ENCODE measurements around the gene MSI2.

Gene MSI2

DNA sequence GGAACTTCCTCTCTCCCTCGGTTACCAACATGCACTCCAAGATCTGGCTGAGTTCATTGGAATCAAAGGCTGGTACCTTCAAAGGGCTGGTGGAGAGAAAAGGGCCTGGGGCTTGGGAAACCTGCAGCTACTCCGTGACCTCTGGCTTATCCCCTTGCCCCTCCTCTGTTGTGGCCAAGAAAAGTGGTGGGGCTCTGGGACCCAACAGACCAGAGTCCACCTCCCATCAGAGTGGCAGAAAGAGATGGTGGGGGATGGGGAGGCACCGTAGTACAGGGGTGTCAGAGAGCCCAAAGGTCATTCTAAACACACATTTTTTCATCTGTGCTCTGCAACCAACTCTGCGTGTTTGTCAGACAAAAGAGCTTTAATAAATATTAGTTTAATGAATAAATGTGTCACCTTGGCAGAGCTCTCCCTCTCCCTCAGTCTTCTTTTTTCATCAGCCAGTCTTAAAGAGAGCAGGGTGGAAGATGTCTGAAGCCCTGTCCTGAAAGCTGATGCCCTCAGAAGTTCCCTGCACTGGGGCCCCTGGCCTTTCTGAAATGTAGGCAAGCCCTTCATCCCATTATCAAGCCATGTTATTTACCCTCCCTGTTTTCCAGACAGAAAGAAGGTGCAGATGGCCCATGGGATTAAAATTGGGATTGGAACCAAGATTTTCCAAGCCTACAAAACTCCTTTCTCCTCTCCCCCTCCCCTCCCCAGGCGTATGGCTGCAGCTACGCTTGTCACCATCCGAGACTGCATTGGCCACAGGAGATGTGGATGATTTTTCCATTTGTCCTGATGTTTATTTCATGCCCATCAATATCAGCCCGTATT is 261.5 kb downstream of the MSI2 start:
- no peak for DNase-seq (ENCODE audit: low read depth in 3 of 3, low spot score in 1 of 3)

DNA sequence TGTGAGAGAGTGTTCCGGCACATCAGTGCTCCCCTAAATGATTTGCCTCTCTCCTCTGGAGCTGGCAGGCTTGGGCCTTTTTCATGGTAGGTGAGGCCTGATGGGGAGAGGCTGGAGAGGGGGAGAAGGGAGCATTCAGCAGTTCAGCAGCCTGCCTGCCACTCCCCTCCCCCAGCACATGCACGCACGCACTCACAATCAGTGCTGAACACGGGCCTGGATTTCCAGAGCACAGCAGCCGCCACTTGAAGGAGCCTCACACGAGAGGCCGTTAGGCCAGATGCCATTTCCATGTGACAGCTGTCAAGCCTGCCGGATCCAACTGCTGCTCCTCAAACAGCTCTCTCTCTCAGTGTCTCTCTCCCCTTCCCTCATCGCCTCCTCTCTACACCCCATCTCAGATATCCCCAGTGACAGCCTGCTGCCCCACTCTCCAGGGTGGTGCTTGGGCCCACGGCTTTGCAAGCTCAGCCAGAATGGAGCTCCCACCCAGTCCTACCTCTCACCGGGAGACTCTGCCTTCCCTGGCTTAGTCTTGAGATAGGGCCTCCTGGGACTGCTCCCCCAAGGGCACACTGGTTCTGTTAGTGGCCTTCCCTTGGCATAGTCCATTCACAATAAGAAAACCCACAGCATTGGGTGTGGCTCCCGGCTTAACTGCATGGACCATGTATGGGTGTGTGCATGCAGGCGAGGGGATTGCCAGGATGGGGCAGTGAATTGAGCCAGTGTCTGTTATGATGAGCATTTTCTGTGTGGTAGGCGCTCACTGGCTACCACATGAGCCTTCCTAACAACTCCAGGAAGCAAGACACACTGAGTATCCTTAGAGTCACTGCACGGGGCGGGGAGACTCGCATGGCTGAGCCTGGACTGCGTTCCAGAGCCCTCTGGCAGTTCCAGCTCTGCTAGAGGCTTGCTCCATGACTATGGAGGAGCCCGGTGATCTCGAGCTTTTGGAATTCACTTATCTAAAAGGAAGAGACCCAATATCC is 262.6 kb downstream of the MSI2 start:
- no peak for DNase-seq (ENCODE audit: low read depth in 3 of 3, low spot score in 1 of 3)

DNA sequence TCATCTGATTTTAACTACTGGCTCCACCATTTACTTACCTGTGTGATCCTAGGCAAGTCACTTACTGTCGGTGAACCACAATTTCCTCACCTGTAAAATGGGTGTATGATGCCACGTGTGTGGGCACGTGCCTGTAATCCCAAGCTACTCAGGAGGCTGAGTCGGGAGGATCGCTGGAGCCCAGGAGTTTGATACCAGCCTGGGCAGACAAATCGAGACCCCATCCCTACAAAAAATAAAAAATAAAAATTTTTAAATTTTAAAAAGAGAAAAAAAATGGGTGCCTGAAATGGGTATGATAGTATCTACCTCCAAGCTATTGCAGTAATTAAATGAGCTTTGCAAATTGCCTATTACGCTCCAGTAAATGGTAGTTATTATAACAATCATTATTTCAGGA is 263.5 kb downstream of the MSI2 start:
- no peak for DNase-seq (ENCODE audit: low read depth in 3 of 3, low spot score in 1 of 3)

DNA sequence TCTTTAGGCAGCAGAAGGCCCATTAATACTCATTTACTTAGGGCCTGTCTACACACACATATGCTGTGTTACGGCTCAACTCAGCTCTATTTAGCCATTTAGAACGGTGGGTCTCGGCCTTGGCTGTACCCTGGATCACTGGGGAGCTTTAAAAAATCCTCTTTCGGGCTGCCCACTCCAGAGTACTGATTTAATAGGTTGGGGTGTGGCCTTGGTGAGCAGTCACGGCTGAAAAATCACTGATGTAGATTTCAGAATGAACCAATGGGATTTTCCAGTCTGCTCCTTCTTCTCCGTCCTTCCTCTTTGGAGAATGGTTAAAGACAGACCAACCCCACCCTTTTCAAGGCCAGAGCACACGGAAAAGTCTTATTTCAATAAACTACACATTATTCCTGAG is 265.3 kb downstream of the MSI2 start:
- DNase-seq (ENCODE audit: low read depth in 3 of 3, low spot score in 1 of 3) = no peak

DNA sequence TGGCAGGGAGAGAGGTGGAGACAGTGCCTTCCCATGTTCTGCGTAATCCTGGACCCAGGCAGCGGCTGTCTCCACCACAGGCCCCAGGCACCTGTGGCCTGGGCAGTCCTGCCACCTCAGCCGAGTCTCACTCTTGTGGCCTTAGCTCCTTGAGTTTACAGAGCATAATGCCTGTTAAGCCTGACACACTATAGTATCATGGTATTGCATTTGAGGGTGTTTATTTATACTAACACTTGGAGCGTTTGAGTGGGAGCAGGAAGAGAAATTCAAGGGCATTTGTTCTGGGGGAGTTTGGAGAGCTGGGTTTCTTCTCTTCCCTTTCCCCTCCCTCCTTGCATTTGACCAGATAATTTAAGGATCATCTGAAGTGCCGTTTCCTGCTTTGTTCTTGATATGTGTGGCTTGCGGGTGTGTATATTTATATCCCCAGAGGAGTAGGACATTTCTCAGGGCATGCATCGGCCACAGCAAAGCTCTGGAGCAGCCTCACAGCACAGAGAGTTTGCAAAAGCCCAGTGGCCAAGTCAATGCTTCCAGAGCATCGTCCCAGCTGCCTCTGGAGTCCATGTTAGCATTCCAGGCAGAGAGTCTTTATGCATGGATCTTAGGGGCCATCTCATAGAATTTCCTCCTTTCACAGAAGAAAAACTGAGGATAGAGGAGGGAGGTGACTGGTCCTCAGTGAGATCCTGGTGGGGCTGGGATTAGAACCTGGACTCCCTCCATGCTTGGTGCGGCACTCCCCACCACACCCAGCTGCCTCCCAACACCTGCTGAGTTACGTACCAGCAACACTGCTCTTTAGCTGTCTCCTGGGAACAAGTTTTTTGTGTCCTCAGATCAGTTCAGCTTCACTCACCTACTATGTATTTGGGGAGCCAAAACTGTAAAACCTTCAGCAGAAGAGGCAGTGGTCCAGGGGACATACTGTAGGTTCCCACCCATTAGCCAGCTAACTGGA is 266.0 kb downstream of the MSI2 start:
- DNase-seq (ENCODE audit: low read depth in 3 of 3, low spot score in 1 of 3) = no peak

DNA sequence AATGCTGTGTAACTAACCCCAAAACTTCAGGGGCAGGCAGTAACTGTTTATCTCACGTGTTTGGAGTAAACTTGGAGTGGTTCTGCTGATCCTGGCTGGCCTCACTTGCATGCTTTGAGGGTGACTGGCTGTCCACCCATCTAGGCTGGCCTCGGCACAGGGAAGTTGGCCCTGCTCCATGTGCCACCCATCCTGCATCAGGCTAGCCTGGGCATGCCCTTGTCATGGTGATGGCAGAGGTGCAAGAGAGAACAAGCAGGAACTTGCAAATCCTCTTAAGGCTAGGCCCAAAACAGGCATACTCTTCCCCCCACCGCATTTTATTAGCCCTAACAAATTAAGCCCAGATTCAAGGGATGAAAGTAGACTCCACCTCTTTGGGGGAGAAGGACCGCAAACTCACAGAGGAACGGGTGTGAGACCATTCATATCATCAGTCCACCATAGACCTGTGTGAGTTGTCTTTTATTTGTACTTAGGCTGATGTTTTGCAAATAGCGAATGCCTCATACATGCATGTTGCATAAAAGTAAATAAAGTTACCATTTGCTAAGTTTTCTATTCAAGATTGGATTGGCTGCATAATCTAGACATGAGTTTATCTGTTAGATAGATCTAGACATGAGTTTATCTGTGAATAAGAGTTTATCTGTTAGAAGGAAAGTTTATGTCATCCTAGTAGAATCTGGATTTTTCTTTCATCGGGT is 267.8 kb downstream of the MSI2 start:
- no peak for DNase-seq (ENCODE audit: low read depth in 3 of 3, low spot score in 1 of 3)

DNA sequence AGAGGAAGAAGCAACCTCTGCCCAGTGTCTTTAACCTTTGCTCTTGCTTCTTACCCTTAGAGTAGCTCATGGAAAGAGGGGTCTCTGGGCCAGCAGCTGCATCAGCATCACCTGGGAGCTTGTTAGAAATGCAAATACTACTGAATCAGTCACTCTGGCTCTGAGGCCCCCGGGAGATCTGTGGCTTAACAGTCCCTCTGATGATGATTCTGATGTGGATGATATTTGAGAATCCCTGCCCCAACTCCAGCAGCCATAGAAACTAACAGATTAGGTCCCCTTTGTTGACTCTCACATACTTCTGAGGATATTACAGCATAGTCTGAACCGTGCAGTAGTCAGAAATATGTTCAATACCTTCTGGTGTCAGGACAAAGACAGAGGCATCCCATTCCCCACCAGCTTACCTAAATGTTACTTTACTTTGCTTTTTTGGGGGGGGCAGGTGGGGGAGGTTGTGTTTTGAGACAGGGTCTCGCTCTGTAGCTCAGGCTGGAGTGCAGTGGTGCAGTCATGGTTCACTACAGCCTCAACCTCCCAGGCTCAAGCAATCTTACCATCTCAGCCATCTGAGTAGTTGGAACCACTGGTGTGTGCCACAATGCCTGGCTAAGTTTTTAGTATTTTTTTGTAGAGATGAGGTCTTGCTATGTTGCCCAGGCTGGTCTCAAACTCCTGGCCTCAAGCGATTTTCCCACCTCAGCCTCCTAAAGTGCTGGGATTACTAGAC is 268.7 kb downstream of the MSI2 start:
- DNase-seq (ENCODE audit: low read depth in 3 of 3, low spot score in 1 of 3) = no peak

DNA sequence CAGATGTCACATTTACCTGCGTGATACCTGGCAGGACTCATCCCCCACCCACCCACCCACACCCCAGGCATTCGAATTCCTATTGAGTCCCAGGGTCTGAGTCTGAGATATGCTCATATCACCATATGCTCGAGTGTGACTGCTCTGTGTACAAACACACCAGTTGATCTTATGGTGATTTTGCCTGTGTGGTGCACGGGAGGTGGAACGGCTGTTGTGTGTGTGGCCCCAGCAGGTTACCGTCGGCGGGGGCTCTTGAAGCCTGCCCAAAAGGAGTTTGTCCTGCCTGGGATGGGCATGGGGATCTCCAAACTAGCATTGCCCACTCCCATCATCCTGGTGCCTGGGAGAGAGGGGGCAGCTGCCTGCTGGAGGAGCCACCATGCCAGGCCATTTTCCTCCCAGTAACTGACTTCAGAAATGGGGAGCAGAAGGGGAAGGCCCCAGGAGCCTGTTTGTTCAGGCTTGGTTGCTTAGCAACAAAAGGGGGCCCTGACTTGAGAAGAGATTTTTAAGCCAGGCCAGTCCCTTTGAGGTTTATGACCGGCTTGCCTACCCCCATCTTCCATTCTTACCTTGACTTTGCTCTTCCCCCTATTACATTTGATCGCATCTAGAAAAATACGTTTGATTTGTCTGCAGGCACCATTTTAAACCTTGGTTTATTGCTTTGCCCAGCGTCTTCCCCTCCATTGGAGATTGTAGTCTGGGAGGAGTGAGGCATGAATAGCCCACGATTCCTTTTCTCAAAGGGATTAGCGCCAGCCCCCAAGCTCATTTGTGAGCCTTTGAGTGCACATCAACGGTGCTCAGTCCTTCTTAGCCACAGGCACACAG is 271.1 kb downstream of the MSI2 start:
- no peak for DNase-seq (ENCODE audit: low read depth in 3 of 3, low spot score in 1 of 3)

DNA sequence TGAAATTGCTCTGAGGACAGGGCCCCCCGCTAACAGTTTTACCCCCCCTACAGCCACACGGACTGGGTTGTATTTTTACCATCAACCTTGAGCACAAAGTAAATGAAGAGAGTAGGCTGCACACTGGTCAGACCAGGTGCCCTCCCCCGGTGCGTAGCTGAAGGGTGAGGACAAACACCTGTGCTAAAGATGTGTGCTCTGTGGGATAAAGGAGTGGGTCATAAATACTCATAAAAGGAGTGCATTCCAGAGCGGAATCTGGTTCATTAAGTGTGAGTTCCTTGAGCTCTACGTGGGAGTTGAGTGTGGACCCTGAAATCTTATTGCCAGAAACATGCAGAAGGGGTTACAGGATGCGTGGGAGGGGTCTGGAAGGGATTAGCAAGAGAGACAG is 271.7 kb downstream of the MSI2 start:
- DNase-seq (ENCODE audit: low read depth in 3 of 3, low spot score in 1 of 3) = no peak

DNA sequence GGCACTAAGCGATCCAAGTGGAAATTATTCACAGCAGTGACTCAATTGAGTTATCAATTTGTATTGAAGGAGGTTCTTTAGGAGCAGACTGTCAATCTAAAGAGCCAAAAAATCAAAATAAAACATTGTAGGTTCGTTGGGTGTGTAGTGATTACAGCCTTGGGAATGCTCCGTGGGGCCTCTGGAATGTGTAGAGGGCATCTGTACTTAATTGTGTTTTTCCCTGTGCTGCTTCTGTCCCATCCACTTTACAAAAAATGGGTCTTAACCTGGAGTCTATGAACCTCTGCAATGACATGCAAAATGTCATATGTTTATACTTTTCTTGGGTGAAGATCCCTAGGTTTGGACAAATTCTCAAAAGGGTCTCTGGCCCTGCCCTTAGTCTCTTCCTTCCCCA is 273.7 kb downstream of the MSI2 start:
- DNase-seq (ENCODE audit: low read depth in 3 of 3, low spot score in 1 of 3) = no peak

DNA sequence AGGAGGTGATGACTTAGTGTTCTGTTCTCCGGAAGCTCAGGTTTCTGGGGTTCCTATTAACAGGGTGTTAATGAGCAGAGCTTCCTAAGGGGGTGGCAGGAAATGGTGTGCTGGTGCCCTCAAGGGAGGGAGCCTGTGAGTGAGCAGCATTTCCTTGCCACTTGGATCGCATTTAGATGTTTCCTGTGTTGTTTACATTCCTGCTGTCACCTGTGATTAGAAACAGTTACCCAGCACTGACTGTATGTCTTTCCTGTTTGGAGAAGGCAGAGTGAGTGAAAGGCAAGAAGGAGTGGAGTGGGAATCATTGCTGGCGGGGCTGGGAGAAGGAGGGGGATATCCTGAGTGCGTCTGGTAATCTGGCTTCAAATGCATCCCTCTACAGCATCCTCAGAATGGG is 274.2 kb downstream of the MSI2 start:
- DNase-seq (ENCODE audit: low read depth in 3 of 3, low spot score in 1 of 3) = no peak

DNA sequence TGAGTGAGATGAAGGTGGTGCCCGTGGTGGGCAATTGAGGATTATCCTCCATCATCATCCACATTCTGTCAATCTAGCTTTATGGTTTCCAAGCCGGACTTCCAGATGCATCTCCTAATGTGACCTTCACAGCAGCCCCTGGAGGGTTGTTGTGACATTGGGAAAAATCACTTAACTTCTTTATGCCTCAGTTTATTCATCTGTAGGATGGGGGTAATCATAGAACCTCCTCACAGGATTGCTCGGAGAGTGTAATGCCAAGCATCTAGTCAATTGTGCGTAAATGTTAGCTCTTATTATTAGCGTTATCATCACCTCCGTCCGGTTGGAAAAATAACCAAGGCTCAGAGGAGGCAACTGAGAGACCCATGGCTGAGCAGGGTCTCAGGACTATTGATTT is 274.8 kb downstream of the MSI2 start:
- DNase-seq (ENCODE audit: low read depth in 3 of 3, low spot score in 1 of 3) = no peak

DNA sequence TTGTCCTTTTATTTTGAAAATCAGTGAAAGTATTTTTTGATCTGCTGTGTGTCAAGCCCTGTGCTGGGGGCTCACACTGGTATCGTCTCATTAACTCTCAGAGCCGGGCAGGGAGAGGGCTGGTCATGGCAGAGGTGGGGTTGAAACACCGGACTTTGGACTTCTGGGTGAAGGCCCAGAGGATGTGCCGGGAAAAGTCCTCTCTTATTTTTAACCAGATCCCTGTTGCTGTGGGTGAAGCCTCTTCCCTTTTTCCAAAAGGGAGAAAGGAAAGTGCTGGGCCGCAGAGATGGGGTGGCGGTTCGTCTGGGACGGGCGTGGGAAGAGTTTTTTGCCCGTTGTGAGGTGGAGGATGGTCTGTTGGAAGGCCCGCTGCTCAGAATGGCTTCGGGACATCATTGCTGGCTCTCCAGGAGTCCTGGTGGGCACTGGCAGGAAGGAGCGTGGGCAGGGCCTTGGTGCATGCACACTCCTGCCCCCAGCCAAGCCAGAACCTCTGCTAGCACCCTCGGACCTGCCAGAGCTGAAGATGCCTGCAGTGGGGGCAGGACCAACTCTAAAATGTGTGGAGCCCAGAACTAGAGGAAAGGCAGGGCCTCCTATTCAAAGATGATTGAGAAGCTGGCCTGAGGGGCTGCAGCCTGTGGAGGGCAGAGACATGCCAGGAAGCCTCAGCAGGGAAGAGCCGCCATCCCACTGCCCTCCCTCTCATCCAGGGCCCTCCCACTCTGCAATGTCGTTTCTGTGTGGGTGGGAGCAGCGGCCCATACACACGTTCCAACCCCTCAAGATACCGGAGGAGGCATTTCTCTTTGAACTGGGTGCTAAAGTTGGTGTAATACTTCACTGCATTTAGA is 275.6 kb downstream of the MSI2 start:
- DNase-seq (ENCODE audit: low read depth in 3 of 3, low spot score in 1 of 3) = no peak

DNA sequence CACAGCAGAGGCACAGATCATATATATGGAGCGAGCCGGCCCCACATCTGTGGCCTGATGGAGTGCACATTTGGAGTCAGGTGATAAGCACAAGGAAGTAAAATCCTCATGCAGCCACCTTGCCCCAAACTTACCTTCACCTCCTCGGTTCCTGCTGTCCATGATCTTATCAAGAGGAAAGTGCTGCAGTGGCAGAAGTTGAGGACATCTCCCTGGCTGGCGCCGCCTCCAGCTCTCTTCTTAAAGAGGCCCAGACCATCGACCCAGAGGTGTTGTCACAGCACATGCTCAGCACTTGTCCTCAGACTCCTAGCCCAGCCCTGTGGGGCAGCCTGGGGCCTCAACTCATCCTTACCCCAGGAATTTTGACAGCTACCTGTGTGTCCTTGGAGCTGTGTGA is 276.2 kb downstream of the MSI2 start:
- DNase-seq (ENCODE audit: low read depth in 3 of 3, low spot score in 1 of 3) = no peak

DNA sequence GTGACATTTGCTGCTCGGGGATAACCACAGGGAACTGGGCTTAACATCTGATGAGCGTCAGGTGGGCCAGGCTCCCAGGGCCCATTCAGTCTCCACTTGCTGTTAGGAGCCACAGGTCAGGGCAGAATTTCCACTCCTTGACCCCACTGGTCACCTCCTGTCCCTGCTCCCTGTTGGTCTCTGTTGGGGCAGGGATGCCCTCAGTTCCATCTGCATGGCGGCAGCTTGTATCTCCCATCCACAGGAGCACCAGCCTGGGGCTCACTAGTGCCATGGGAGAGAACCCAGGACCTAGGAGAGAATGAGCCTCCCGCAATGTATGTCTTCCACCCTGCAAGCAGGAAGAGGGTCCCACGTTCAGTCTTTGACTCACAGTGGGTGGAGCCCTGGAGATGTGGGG is 276.6 kb downstream of the MSI2 start:
- no peak for DNase-seq (ENCODE audit: low read depth in 3 of 3, low spot score in 1 of 3)

DNA sequence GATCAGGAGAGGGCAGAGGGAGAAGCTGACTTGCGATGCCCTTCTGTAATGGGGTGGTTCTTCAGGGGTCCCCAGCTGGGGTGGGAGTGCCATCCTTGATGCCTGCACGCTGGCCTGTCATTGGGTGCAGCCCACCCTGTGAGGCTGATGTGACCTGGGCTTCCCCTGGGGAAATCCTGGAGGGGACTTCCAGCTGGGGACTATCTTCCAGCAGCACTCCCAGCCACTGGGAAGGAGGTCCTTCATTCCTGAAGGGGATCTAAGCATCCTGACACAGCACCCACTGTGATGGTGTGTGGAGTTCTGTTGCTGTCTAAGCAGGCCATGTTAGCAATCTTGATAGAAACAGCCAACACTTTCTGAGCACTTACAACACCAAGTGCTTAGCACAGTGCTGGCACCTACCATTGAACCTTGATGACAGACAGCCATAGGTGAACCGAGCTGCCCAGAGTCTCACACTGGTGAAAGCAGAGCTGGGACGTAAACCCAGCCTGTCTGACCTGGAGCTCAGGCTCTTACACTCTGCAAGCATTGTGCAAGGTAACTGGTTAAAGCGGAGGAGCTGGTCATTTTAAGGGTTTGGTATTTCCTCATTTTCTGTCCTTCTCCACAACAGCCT is 277.5 kb downstream of the MSI2 start:
- DNase-seq (ENCODE audit: low read depth in 3 of 3, low spot score in 1 of 3) = no peak

DNA sequence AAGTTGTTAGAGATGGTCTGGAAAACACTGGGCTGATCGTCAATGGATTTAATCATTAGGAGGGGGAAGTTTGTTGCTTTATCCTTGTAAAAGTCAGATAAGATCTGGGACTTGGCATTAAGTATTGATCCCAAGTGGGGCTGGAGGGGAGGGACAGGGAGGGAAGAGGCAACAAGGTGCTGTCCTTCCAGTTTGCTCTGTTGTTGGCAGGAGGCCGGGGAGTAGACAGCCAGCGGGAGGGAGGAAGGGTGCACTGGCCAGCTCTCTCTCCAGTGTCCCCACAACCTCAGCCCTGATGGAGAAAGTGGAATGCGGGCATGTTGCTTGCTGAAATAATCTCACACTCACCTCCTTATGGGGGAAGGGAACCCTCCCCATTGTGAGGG is 278.5 kb downstream of the MSI2 start:
- no peak for DNase-seq (ENCODE audit: low read depth in 3 of 3, low spot score in 1 of 3)

Measured in stimulated activated CD4-positive, alpha-beta T cell treated with anti-CD3 and anti-CD28 coated beads, TNF-alpha, amount 100 ng/mL, for 1 hour (primary cell).